GM12874 (cell line): ENCODE results near the gene SERPINH1.

ENCODE experiments used
- TF ChIP-seq, protein P1 (sequence below): IDR thresholded peaks from 2 replicates; pipeline ENCODE4 v1.5.1; 2011; ENCODE audit warnings: low read depth, mild to moderate bottlenecking, control low read depth, low read length, moderate library complexity; ENCODE audit not compliant: insufficient read depth

Gene SERPINH1

GRCh38 chr11:75560644-75561043 lies 1.4 kb upstream of the SERPINH1 start:
- TF ChIP-seq, protein P1, sequence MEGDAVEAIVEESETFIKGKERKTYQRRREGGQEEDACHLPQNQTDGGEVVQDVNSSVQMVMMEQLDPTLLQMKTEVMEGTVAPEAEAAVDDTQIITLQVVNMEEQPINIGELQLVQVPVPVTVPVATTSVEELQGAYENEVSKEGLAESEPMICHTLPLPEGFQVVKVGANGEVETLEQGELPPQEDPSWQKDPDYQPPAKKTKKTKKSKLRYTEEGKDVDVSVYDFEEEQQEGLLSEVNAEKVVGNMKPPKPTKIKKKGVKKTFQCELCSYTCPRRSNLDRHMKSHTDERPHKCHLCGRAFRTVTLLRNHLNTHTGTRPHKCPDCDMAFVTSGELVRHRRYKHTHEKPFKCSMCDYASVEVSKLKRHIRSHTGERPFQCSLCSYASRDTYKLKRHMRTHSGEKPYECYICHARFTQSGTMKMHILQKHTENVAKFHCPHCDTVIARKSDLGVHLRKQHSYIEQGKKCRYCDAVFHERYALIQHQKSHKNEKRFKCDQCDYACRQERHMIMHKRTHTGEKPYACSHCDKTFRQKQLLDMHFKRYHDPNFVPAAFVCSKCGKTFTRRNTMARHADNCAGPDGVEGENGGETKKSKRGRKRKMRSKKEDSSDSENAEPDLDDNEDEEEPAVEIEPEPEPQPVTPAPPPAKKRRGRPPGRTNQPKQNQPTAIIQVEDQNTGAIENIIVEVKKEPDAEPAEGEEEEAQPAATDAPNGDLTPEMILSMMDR, result no peak

DNA sequence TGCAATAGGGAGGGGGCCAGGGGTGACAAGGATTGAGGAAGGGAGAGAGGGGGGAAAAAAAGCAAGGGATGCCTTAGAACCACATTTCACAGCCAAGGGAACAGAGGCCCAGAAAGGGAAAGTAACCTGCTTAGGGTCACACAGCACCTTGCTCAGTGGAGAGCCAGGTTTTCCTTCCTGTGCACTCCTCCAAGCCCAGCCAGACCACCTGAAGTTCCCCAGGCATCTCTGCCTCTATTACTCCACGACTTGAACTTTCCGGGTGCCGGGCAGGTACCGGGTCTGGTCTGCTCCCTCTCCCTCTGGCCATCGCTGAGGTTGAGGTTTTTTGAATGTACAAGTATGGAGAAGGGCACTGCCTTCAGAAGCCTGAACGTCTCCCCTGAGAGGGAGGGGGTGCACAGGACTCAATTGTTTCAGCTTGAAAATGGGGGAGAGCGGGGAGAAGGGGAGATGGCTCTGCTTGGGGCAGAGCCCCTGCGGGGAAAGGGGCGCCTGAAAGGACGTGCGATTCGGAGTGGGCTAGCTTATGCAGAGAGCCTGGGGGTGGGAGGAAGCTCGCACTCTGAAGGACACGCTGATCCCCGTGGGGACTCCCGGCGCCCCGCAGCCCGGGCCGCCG lies 516 bp upstream of the SERPINH1 start:
- TF ChIP-seq, protein P1, result no peak

DNA sequence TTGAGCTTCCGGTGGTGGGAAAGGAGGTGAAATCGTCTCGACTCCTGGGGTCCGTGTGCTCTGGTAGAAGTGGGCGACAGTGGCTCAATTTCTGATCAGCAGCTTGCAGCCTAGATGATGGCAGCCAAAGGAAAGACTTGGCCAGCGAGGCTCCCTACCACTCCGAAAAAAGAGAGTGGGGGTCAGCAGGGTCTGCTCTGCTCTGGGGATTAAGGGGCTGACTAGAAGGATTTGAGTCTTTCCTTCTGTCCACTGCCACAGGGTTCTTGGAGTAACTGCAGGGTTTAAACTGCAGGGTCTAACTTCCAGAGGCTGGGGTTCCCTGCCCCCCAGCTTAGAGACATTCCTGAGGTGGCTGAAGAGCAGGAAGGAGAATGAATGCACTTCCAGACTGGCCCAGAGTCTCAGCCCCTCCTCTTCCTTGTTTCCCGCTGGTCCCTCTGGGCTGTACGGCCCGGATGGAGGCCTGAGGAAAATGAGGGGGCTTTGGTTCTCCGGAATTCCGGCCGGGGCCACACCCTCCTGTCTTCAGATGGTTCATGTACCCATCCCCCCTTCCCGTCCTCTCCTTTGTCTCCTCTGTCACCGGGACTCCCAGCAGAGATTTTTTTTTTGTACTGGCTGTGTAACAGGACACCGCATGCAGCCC lies 907 bp downstream of the SERPINH1 start:
- TF ChIP-seq, protein P1, result no peak

- TF ChIP-seq, protein P1, result no peak
Observed at GRCh38 chr11:75563501-75563977, 1.5 kb downstream of the SERPINH1 start.

GRCh38 chr11:75563978-75564552 lies 2.0 kb downstream of the SERPINH1 start:
- TF ChIP-seq, protein P1, result no peak

GRCh38 chr11:75565221-75565814 lies 3.3 kb downstream of the SERPINH1 start:
- TF ChIP-seq, protein P1, result no peak

DNA sequence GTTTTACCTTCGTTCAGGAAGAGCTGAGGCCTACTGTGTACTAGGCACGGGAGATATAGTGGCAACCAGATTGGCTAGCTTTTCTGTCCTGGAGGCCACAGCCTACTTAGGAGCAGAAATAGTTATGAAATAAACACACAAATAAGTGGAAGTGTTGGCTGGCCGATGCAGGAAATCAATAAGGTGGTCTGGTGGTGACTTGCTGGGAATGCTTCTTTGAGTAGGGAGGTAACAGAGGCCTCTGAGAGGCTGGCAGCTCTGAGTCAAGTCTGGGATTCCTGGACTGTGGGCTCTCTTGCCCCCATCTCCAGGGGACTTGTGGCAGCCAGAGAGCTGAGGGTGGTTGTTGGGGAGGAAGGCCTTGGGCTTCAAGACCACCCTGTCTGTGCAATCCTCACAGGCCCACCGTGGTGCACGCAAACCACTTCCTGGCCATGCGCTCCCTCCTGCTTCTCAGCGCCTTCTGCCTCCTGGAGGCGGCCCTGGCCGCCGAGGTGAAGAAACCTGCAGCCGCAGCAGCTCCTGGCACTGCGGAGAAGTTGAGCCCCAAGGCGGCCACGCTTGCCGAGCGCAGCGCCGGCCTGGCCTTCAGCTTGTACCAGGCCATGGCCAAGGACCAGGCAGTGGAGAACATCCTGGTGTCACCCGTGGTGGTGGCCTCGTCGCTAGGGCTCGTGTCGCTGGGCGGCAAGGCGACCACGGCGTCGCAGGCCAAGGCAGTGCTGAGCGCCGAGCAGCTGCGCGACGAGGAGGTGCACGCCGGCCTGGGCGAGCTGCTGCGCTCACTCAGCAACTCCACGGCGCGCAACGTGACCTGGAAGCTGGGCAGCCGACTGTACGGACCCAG lies 4.1 kb downstream of the SERPINH1 start:
- TF ChIP-seq, protein P1, result no peak
